GM12878 (cell line): ENCODE data around the gene TAF9. TPM values are rescaled to one million over a fixed set of nuclear protein-coding genes. Genes with fewer than 3 reads are reported as not detected.

Experiments
- BCL11A ChIP-seq: IDR thresholded peaks from 2 replicates; pipeline ENCODE4 v1.6.1; 2011; ENCODE audit warnings: low read depth, low read length
- CBFB ChIP-seq: IDR thresholded peaks from 2 replicates; pipeline ENCODE4 v1.6.1; 2016; ENCODE audit warnings: antibody characterized with exemption, low read depth
- CREB1 ChIP-seq: IDR thresholded peaks from 2 replicates; pipeline ENCODE4 v1.6.1; 2012; ENCODE audit warnings: low read depth, mild to moderate bottlenecking, inconsistent platforms
- EP300 ChIP-seq, 2 experiments: fragments of 150-350 bp in 1 of 2; IDR thresholded peaks; 2 replicates each; pipeline ENCODE4 v1.6.1; 2011 to 2012; ENCODE audit warnings: low read depth in 2 of 2, low read length in 2 of 2, borderline replicate concordance in 1 of 2, improper control_type of control experiment in 1 of 2, inconsistent platforms in 1 of 2; ENCODE audit not compliant: control insufficient read depth in 1 of 2
- HCFC1 ChIP-seq: fragments of 150-350 bp; IDR thresholded peaks from 2 replicates; pipeline ENCODE4 v1.6.1; 2014; ENCODE audit warnings: low read length
- IRF4 ChIP-seq: IDR thresholded peaks from 2 replicates; pipeline ENCODE4 v1.6.1; 2011; ENCODE audit warnings: low read depth, low read length
- LARP7 ChIP-seq: fragments of 450-650 bp; IDR thresholded peaks from 2 replicates; pipeline ENCODE4 v1.6.1; 2017; ENCODE audit warnings: mild to moderate bottlenecking
- NKRF ChIP-seq: fragments of 450-650 bp; conservative IDR thresholded peaks from 2 replicates; pipeline ENCODE4 v1.6.1; 2017; ENCODE audit warnings: mild to moderate bottlenecking, moderate library complexity
- NRF1 ChIP-seq: conservative IDR thresholded peaks from 2 replicates; pipeline ENCODE4 v1.6.1; 2011; ENCODE audit warnings: mild to moderate bottlenecking, low read depth, low read length, improper control_type of control experiment
- POLR2AphosphoS5 ChIP-seq: IDR thresholded peaks from 2 replicates; pipeline ENCODE4 v1.6.1; 2011; ENCODE audit warnings: mild to moderate bottlenecking, low read length, inconsistent platforms
- RAD21 ChIP-seq: IDR thresholded peaks from 2 replicates; pipeline ENCODE4 v1.6.1; 2011; ENCODE audit warnings: mild to moderate bottlenecking, low read depth, low read length, moderate library complexity; ENCODE audit not compliant: insufficient read depth
- RB1 ChIP-seq: fragments of 450-650 bp; formaldehyde crosslinking; IDR thresholded peaks from 2 replicates; pipeline ENCODE4 v1.6.1; 2017; ENCODE audit warnings: mild to moderate bottlenecking, borderline replicate concordance
- TARDBP ChIP-seq: IDR thresholded peaks from 2 replicates; pipeline ENCODE4 v1.6.1; 2016; ENCODE audit warnings: borderline replicate concordance
- polyA plus RNA-seq, 11 experiments: library from polyadenylated mRNA; depleted of rRNA in 4 of 11; unstranded in 6 of 11; stranded (reverse) in 5 of 11; fragments of >200 nt; fragmentation: Nextera tagmentation in 4 of 11; fragmentation: Illumina TruSeq in 1 of 11; extraction: Ambion mirVana in 4 of 11; extraction: Trizol in 1 of 11; gene quantifications; 1 replicate in 1 of 11; 2 replicates in 10 of 11; pipeline versions ENCODE4 v1.2.1 to v1.2.3, GENCODE V29; 2011 to 2016; ENCODE audit warnings: inconsistent platforms in 2 of 11, missing spikeins in 2 of 11, low read depth in 1 of 11
- total RNA-seq, 4 experiments: library from RNA; depleted of rRNA in 3 of 4; stranded (reverse); fragments of >200 nt in 3 of 4; fragmentation: Illumina TruSeq in 1 of 4; extraction: Trizol in 1 of 4; gene quantifications; 2 replicates each; pipeline versions ENCODE4 v1.2.1 to v1.2.3, GENCODE V29; 2013 to 2021
- TF ChIP-seq, protein P1 (sequence below): IDR thresholded peaks from 2 replicates; pipeline ENCODE4 v1.6.1; 2011; ENCODE audit warnings: borderline replicate concordance, low read depth, mild to moderate bottlenecking, moderate library complexity, mixed read lengths, low read length; ENCODE audit not compliant: insufficient read depth; ENCODE audit errors: extremely low read length
- TF ChIP-seq, protein P2 (sequence below): fragments of 450-650 bp; IDR thresholded peaks from 2 replicates; pipeline ENCODE4 v1.6.1; 2017; ENCODE audit warnings: antibody characterized with exemption, mild to moderate bottlenecking, moderate library complexity
- TF ChIP-seq, protein P3 (sequence below): fragments of 150-350 bp; IDR thresholded peaks from 2 replicates; pipeline ENCODE4 v1.6.1; 2014; ENCODE audit warnings: mild to moderate bottlenecking, low read depth, low read length
- TF ChIP-seq, protein P4 (sequence below): fragments of 450-650 bp; IDR thresholded peaks from 2 replicates; pipeline ENCODE4 v1.6.1; 2016; ENCODE audit warnings: mild to moderate bottlenecking, moderate library complexity, borderline replicate concordance

Gene TAF9
- total and polyA plus RNA-seq, 10 of the 15 experiments (the other 5 are each of a cell fraction or from before 2014, with no cell fraction given): 64.4 to 318 (median 150) TPM

GRCh38 chr5:69369340-69370121 lies at the start of gene TAF9, which contains the start of the genes AK6 and RAD17 (continued):
- TF ChIP-seq NKRF: peak; percentile 90
- peak; percentile 75 for TF ChIP-seq HCFC1
- no peak for TF ChIP-seq NRF1
- TF ChIP-seq CBFB: 0 out of 2 replicates have a peak, but pooled peaks have one; percentile 68
- peak; percentile 84 for TF ChIP-seq CREB1
- TF ChIP-seq LARP7: peak; percentile 90
- peak; percentile 92 for TF ChIP-seq POLR2AphosphoS5
- 0 out of 2 replicates have a peak, but pooled peaks have one; percentile 24 for TF ChIP-seq TARDBP
- 0 out of 2 replicates have a peak, but pooled peaks have one; percentile 21 for TF ChIP-seq BCL11A
- TF ChIP-seq IRF4: no peak
- TF ChIP-seq, protein P1, sequence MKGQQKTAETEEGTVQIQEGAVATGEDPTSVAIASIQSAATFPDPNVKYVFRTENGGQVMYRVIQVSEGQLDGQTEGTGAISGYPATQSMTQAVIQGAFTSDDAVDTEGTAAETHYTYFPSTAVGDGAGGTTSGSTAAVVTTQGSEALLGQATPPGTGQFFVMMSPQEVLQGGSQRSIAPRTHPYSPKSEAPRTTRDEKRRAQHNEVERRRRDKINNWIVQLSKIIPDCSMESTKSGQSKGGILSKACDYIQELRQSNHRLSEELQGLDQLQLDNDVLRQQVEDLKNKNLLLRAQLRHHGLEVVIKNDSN: peak; percentile 90
- peak; percentile 89; the same call in 1 of the 2 replicates for TF ChIP-seq RB1
- TF ChIP-seq, protein P2, sequence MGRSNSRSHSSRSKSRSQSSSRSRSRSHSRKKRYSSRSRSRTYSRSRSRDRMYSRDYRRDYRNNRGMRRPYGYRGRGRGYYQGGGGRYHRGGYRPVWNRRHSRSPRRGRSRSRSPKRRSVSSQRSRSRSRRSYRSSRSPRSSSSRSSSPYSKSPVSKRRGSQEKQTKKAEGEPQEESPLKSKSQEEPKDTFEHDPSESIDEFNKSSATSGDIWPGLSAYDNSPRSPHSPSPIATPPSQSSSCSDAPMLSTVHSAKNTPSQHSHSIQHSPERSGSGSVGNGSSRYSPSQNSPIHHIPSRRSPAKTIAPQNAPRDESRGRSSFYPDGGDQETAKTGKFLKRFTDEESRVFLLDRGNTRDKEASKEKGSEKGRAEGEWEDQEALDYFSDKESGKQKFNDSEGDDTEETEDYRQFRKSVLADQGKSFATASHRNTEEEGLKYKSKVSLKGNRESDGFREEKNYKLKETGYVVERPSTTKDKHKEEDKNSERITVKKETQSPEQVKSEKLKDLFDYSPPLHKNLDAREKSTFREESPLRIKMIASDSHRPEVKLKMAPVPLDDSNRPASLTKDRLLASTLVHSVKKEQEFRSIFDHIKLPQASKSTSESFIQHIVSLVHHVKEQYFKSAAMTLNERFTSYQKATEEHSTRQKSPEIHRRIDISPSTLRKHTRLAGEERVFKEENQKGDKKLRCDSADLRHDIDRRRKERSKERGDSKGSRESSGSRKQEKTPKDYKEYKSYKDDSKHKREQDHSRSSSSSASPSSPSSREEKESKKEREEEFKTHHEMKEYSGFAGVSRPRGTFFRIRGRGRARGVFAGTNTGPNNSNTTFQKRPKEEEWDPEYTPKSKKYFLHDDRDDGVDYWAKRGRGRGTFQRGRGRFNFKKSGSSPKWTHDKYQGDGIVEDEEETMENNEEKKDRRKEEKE: no peak
- TF ChIP-seq EP300 (IDR thresholded peaks at IDR 0.05; ENCODE audit: borderline replicate concordance in 1 of 2, control insufficient read depth in 1 of 2, low read depth in 2 of 2, low read length in 2 of 2): peak in 1 of 2 experiments; percentile 49; a peak in 1 of 4 replicates
- TF ChIP-seq, protein P3, sequence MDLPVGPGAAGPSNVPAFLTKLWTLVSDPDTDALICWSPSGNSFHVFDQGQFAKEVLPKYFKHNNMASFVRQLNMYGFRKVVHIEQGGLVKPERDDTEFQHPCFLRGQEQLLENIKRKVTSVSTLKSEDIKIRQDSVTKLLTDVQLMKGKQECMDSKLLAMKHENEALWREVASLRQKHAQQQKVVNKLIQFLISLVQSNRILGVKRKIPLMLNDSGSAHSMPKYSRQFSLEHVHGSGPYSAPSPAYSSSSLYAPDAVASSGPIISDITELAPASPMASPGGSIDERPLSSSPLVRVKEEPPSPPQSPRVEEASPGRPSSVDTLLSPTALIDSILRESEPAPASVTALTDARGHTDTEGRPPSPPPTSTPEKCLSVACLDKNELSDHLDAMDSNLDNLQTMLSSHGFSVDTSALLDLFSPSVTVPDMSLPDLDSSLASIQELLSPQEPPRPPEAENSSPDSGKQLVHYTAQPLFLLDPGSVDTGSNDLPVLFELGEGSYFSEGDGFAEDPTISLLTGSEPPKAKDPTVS: no peak
- TF ChIP-seq RAD21: no peak
- TF ChIP-seq, protein P4, sequence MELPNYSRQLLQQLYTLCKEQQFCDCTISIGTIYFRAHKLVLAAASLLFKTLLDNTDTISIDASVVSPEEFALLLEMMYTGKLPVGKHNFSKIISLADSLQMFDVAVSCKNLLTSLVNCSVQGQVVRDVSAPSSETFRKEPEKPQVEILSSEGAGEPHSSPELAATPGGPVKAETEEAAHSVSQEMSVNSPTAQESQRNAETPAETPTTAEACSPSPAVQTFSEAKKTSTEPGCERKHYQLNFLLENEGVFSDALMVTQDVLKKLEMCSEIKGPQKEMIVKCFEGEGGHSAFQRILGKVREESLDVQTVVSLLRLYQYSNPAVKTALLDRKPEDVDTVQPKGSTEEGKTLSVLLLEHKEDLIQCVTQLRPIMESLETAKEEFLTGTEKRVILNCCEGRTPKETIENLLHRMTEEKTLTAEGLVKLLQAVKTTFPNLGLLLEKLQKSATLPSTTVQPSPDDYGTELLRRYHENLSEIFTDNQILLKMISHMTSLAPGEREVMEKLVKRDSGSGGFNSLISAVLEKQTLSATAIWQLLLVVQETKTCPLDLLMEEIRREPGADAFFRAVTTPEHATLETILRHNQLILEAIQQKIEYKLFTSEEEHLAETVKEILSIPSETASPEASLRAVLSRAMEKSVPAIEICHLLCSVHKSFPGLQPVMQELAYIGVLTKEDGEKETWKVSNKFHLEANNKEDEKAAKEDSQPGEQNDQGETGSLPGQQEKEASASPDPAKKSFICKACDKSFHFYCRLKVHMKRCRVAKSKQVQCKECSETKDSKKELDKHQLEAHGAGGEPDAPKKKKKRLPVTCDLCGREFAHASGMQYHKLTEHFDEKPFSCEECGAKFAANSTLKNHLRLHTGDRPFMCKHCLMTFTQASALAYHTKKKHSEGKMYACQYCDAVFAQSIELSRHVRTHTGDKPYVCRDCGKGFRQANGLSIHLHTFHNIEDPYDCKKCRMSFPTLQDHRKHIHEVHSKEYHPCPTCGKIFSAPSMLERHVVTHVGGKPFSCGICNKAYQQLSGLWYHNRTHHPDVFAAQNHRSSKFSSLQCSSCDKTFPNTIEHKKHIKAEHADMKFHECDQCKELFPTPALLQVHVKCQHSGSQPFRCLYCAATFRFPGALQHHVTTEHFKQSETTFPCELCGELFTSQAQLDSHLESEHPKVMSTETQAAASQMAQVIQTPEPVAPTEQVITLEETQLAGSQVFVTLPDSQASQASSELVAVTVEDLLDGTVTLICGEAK: peak; percentile 76; the same call in 1 of the 2 replicates
